Endothelial cell of umbilical vein (primary cell): ENCODE results near the gene CTBP2. TPM values are rescaled to one million over a fixed set of nuclear protein-coding genes. Genes with fewer than 3 reads are reported as not detected.

Source experiments
- BruUV-seq: library from RNA; stranded (reverse); fragments of 400-500 nt; replicated peaks from 2 replicates; lab custom pipeline; 2021; lab: Mats Ljungman, UMichigan
- CTCF ChIA-PET: fragments of 300-600, 350-600 bp; sonication (Branson Sonifier 250); formaldehyde crosslinking; loops from one replicate; lab custom pipeline; 2021; ENCODE audit warnings: antibody characterized with exemption, inconsistent platforms; lab: Charles Lee
- POLR2A ChIA-PET: fragments of 300-600, 350-600 bp; sonication (Branson Sonifier 250); formaldehyde crosslinking; loops from one replicate; lab custom pipeline; 2021; ENCODE audit warnings: antibody characterized with exemption, inconsistent platforms; lab: Charles Lee
- DNase-seq: peaks from one replicate; pipeline ENCODE4 v3.0.0-alpha.2; 2011; ENCODE audit warnings: low read depth, low spot score
- FAIRE-seq: peaks from 2 replicates; lab custom pipeline; 2011; peaks lifted over from hg19 to GRCh38; lab: Jason Lieb, UNC
- H2AFZ ChIP-seq: 2 replicates; pipeline ENCODE4 v1.6.0; 2012; ENCODE audit warnings: low read depth, low read length, control low read depth, inconsistent platforms
- H3K27ac ChIP-seq: 2 replicates; pipeline ENCODE4 v1.5.1; 2011; ENCODE audit warnings: low read depth, mild to moderate bottlenecking, control low read depth, low read length, moderate library complexity; ENCODE audit not compliant: insufficient read depth
- H3K27me3 ChIP-seq, 2 experiments: 2 replicates each; pipeline versions ENCODE4 v1.6.0 to v1.6.1; 2011; ENCODE audit warnings: low read length in 2 of 2, mixed read lengths in 1 of 2; ENCODE audit not compliant: control insufficient read depth in 2 of 2, insufficient read depth in 2 of 2
- H3K36me3 ChIP-seq, 2 experiments: 2 replicates in 1 of 2; 3 replicates in 1 of 2; pipeline ENCODE4 v1.5.1; 2011; ENCODE audit warnings: low read length in 2 of 2, mild to moderate bottlenecking in 1 of 2, moderate library complexity in 1 of 2; ENCODE audit not compliant: control insufficient read depth in 2 of 2, insufficient read depth in 2 of 2; ENCODE audit errors: extremely low read depth in 1 of 2
- H3K4me1 ChIP-seq: 3 replicates; pipeline ENCODE4 v1.5.1; 2011; ENCODE audit warnings: mild to moderate bottlenecking, low read length; ENCODE audit not compliant: control insufficient read depth, insufficient read depth; ENCODE audit errors: extremely low read depth
- H3K4me2 ChIP-seq: 2 replicates; pipeline ENCODE4 v1.6.1; 2011; ENCODE audit warnings: low read length, control low read depth, mixed read lengths; ENCODE audit not compliant: insufficient read depth
- H3K4me3 ChIP-seq, 3 experiments: fragments of 200-600 bp in 1 of 3; sonication (generic), shearing (Covaris generic) in 1 of 3; replicated peaks in 1 of 3; 2 replicates each; pipeline ENCODE4 v1.5.1; 2011 to 2016; ENCODE audit warnings: control low read depth in 3 of 3, low read length in 3 of 3, mild to moderate bottlenecking in 2 of 3, inconsistent platforms in 1 of 3, low read depth in 1 of 3, moderate library complexity in 1 of 3; ENCODE audit not compliant: insufficient read depth in 1 of 3
- H3K79me2 ChIP-seq: 2 replicates; pipeline ENCODE4 v1.6.0; 2012; ENCODE audit warnings: low read length, inconsistent platforms; ENCODE audit not compliant: control insufficient read depth, insufficient read depth
- H3K9ac ChIP-seq: replicated peaks from 2 replicates; pipeline ENCODE3; 2011; ENCODE audit warnings: low read length, control low read depth; ENCODE audit not compliant: insufficient read depth; ENCODE audit errors: extremely low read depth
- H3K9me1 ChIP-seq: replicated peaks from 3 replicates; pipeline ENCODE4 v1.6.0; 2011; ENCODE audit warnings: mild to moderate bottlenecking, low read length; ENCODE audit not compliant: control insufficient read depth, insufficient read depth; ENCODE audit errors: extremely low read depth
- H3K9me3 ChIP-seq: replicated peaks from 2 replicates; pipeline ENCODE4 v1.5.1; 2012; ENCODE audit warnings: low read length, inconsistent platforms; ENCODE audit not compliant: control insufficient read depth, insufficient read depth
- H4K20me1 ChIP-seq: replicated peaks from 2 replicates; pipeline ENCODE3; 2011; ENCODE audit warnings: mild to moderate bottlenecking, low read length; ENCODE audit not compliant: control insufficient read depth, insufficient read depth; ENCODE audit errors: extremely low read depth
- CTCF ChIP-seq, 2 donors: IDR thresholded peaks; 1 replicate in 1 of 2; 2 replicates in 1 of 2; pipeline ENCODE4 v1.5.1; 2011; ENCODE audit warnings: low read length in 2 of 2, mild to moderate bottlenecking in 2 of 2, moderate library complexity in 2 of 2, control low read depth in 1 of 2, inconsistent platforms in 1 of 2, low read depth in 1 of 2; ENCODE audit not compliant: insufficient read depth in 1 of 2; ENCODE audit errors: extremely low read depth in 1 of 2
- EZH2 ChIP-seq: IDR thresholded peaks from 2 replicates; pipeline ENCODE4 v1.6.1; 2012; ENCODE audit warnings: borderline replicate concordance, low read depth, mild to moderate bottlenecking, moderate library complexity, low read length, inconsistent platforms; ENCODE audit not compliant: severe bottlenecking
- FOS ChIP-seq: IDR thresholded peaks from 2 replicates; pipeline ENCODE4 v1.6.1; 2011; ENCODE audit warnings: mild to moderate bottlenecking, low read length, moderate library complexity, borderline replicate concordance; ENCODE audit not compliant: insufficient read depth
- GATA2 ChIP-seq: IDR thresholded peaks from 2 replicates; pipeline ENCODE4 v1.7.0; 2011; ENCODE audit warnings: low read depth, mild to moderate bottlenecking, moderate library complexity, mixed read lengths, low read length; ENCODE audit not compliant: insufficient read length, insufficient read depth
- JUN ChIP-seq: IDR thresholded peaks from 2 replicates; pipeline ENCODE4 v1.6.1; 2011; ENCODE audit warnings: borderline replicate concordance, low read depth; ENCODE audit not compliant: insufficient read length, insufficient read depth
- MAX ChIP-seq: IDR thresholded peaks from 2 replicates; pipeline ENCODE4 v1.6.1; 2011; ENCODE audit not compliant: insufficient read depth, insufficient read length
- MYC ChIP-seq: IDR thresholded peaks from one replicate; pipeline ENCODE4 v1.6.1; 2011; ENCODE audit warnings: mild to moderate bottlenecking, low read depth, low read length
- POLR2A ChIP-seq: IDR thresholded peaks from 2 replicates; pipeline ENCODE4 v1.6.1; 2012; ENCODE audit warnings: low read depth, mild to moderate bottlenecking, control low read depth, low read length
- POLR2AphosphoS5 ChIP-seq: IDR thresholded peaks from 2 replicates; pipeline ENCODE4 v1.6.1; 2012; ENCODE audit warnings: low read depth, mild to moderate bottlenecking, control low read depth, low read length, moderate library complexity; ENCODE audit not compliant: insufficient read depth
- dilution Hi-C: fragments of 300-500 bp; cut with MboI; formaldehyde crosslinking; loops from one replicate; pipeline ENCODE4 v1.15.0; 2019; ENCODE audit warnings: low sequenced_read_pairs; ENCODE audit not compliant: extremely low pct_ligation_motif_present
- intact Hi-C: fragments of 100-400 bp; cut with micrococcal nuclease; formaldehyde crosslinking; loops from one replicate; pipeline ENCODE4 v1.10.0; 2022
- polyA plus RNA-seq, 4 experiments: library from polyadenylated mRNA; depleted of rRNA in 3 of 4; stranded (reverse) in 3 of 4; unstranded in 1 of 4; fragments of >200 nt; gene quantifications; 2 replicates each; pipeline versions ENCODE4 v1.2.1 to v1.2.3, GENCODE V29; 2011 to 2012; ENCODE audit warnings: missing spikeins in 1 of 4
- total RNA-seq: library from RNA; stranded (reverse); gene quantifications from 2 replicates; pipeline ENCODE4 v1.2.3, GENCODE V29; 2021

The CTBP2 gene
- total and polyA plus RNA-seq, 2 donors (not counting 3 experiments of a cell fraction or from before 2014, with no cell fraction given), result 118 to 128 TPM

- dilution Hi-C loops, result no loop called here
- intact Hi-C loops, result no loop called here
- no TSS peak for BruUV-seq
- Histone ChIP-seq H3K4me3 (no peak overlapping the region), H3K9ac (no peak overlapping the region), H2AFZ (no peak overlapping the region), H3K27me3 (no peaks in the 10 kb centered on the region), H3K9me3 (no peaks in the 10 kb centered on the region), H3K4me2 (no peak overlapping the region), H3K4me1 (no peaks in the 10 kb centered on the region), H3K9me1 (no peaks in the 10 kb centered on the region), H3K27ac (no peak overlapping the region), H3K79me2 (peaks cover 98% of the 10 kb centered on the region), H4K20me1 (peaks cover 5% of the 10 kb centered on the region), H3K36me3 (peaks cover 7 to 35% of the 10 kb centered on the region in 2 experiments)
- ChIA-PET CTCF (no interaction called here), POLR2A (no interaction called here)
- FAIRE-seq, result no peak
- TF ChIP-seq FOS, result no peak
- TF ChIP-seq CTCF (IDR thresholded peaks at IDR 0.05; ENCODE audit: extremely low read depth in 1 of 2, insufficient read depth in 1 of 2, low read depth in 1 of 2, low read length in 2 of 2), result no peak
- no peak for TF ChIP-seq MYC
- TF ChIP-seq MAX, result no peak
- TF ChIP-seq EZH2, result no peak
- TF ChIP-seq GATA2, result no peak
- TF ChIP-seq POLR2AphosphoS5, result no peak
- TF ChIP-seq JUN, result no peak
- TF ChIP-seq POLR2A, result no peak
- DNase-seq, result no peak
Measured at GRCh38 chr10:125130260-125130659, 30.1 kb downstream of the CTBP2 start.
